ENCODE measurements around the gene RNF208.
"Not testable (repeated sequence)": the region's sequence is repeated elsewhere in the genome, so short reads cannot be mapped to it uniquely, and the experiment has no call there.

RNF208 gene

DNA sequence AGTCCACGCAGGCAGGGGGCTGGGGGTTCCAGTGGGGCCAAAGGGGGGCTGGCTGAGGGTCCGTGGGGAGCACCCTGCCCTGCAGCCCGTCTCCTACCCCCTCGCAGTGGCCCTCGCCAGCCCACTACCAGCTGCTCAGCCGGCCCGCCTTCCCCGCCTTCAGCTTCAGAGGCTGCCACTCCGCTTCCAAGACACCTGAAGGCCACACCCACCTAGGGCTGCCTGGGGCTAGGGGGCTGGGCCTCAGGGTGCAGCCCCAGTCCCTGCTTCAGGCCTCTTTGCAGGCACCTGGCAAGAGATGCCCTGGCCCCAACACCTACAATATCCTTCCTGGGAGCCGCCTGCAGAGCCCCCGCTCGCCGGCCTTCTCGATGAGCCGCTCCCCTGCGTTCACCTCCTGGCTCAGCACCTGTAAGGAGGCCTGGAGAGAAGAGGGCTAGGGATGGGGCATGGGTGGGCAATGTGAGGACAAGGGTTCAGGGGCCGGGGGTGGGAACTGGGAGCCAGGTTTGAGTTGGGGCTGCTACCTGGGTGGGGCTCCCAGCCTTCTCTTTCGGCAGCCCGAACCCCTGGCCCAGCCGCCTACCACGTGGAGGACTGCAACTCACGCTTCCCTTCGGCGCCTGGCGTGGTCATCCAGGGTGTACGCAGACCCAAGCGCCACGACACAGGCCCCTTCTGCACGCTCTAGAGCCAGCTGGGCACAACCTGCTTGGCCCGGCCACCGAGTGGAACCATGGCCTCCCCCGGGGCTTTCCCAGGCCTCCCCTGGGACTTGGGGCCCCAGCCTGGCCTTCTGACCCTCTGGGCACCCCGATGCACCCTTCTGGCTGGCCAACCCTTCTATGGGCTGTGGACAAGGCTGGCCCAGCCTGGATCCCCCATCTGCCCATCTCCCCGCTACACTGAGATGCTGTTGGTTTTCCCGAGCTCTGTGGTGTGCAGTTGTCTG, 30.8 kb upstream of the RNF208 start:
- no peak for DNase-seq

DNA sequence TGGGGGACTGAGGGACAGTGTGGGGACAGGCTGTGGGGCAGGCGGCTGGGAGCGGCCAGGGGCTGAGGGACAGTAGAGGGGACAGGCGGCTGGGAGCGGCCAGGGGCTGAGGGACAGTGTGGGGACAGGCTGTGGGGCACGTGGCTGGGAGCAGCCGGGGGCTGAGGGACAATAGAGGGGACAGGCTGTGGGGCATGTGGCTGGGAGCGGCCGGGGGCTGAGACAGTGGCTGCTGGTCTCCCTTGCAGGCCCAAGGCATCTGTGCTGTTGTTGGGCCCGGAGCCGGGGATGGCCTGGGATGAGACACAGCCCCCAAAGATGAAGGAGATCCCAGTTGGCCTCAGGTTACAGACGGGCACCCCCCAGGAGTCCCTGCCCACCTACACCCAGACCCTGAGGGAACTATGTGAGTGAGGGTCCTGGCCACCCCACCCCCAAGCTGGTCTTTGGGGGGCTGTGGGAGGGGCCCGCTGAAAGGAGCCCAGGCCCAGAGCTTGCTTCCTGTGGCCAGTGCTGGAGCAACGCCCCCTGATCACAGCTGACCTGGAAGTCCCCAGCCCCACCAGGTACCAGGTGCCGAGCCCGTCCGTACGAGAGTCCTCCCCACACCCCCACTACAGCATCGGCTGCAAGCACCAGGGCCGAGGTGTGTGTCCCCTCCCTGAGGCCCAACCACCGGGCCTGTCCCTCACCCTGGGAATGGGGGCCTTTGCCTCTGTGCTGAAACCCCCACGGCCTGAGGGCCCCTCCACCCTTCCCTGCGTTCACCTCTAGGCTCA, 29.6 kb upstream of the RNF208 start:
- no peak for DNase-seq

DNA sequence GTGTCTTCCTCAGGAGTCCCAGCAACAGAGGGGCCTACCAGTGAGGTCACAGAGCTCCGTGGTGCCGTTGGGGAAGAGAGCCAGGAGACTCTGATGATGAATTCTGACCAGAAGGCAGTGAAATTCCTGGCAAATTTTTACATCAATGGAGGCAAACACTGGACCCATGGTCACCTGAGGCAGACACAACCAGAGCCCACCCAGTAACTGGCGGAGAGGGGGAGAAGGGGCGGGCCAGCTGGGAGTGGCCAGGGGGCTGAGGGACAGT, 29.1 kb upstream of the RNF208 start, which contains the start of gene STPG3:
TSS of gene STPG3 (plus strand) at position 93 of the 268 bp plus-strand sequence. CDS start at position 94, 1 bp downstream.
- DNase-seq = no peak

DNA sequence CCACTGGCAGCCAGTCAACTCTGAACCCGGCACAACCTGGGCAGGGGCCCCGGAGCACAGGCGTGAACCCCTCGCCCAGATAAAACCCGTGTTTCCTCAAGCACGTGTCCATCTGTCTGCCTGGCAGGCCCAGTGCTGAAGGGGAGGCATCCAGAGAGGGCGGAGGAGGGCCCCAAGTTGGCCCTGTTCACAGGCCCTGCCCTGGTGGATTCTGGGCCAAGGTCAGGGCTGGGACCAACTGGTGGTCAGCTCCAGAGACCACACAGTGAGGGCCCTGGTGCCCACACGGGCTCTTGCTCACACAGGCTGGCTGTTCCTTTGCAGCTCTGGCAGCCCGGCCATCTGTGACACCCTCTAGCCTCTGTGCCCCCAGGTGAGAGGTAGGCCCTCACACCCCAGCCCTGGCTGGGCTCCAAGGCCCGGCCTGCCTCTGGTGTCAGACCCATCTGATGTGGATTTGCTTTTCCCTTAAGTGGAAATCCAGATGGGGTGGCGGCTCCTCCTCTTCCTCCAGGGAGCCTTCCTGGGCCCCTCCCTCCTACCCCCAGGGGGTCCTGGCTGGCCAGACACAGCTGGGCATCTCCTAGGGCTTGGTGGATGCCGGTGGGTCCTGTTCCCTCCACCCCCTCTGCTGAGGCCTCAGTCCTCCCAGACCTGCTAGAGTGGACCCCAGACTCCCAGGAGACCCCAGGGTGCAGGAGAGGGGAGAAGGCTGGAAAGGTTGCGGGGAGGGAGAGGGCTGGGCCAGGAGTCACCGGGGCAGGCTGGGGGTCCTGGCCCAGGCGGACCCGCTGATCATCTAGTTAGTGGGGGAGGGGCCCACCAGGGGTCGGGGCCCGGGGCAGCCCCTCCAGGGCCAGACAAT, 28.5 kb upstream of the RNF208 start:
- DNase-seq = no peak

DNA sequence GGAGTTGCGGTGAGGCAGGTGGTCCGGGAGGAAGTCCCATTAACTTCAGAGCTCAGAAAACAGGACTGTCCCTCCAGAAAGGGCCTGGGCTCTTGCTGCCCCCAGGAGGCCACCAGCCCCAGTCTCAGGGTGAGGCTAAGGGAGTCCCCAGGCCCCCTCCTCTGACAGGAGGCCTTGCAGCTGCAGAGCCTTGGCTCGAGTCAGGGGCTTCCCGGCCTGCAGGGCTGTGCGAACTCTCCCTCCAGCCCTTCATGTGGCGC, 25.8 kb upstream of the RNF208 start:
- DNase-seq = no peak

DNA sequence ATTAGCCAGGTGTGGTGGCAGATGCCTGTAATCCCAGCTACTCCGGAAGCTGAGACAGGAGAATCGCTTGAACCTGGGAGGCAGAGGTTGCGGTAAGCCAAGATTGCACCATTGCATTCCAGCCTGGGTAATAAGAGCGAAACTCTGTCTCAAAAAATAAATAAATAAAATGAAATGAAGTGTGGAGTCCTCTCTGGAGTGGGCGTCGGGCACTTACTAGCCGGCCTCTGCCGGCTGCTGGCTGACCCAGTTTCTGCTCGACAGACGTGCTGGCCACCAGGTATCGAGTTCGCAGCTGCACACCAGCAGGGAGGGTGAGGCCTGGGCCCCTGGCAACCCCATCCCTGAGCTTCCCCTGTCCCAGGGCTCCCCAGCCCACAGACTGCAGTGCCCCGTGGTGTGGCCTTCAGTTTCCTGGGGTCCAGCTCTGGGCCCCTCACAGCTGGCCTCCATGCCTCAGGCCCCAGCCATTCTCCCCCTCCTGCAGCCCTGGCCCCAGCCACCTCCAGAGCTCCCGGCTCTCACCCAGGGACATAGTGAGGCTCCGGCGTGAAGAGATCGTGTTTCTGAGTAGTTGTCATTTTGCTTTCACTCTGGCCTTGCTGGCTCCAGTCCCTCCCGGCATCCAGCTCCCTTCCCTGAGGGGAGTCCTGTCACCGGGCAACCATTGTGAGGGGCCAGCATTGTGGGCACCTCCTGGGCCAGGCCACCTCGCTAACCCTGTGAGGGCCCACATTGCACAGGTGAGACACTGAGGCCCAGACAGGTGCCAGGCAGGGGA, 25.3 kb upstream of the RNF208 start:
- DNase-seq = no peak

DNA sequence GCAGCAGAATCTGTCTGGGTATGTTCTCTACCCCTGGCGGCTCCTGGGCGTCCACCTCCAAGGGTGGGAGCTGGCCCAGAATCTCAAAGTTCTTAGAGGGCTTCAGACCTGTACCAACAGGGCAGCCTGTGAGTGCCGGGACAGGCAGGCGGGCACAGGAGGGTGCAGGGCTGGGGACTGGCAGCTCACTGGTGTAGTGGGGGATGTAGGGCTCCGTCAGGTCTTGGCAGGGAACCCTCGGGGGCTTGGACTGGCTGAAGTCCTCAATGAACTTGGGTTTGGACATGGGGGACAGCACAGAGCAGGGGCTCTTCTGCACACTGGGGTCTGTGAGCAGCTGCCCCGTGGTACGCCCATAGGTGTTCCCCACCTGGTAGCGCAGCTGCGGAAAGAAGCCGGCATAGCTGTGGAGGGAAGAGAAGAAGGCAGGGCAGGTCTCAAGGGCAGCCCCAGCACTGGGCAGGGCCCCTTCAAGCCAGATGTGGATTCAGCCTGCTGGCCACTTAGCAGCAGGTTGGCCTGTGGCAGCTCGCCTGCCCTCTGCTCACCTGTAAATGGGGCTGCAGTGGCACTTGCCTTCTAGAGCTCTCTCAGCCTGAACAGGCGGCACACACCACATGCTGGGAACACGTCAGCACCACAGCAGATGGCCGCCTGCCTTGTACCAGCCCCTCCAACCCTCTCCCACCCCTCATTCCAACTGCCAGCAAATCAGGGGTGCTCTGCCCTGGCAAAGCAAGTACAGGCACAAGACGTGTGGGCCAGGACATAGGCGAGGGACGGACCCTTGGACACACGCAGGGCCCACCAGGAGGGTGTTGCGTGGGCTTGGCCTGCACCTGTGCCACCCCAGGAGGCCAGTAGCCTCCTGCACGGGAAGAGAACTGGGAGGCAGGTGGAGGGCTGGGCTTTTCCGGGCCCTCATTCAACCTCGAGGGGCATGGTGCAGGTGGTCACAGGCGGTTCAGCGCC, 23.7 kb upstream of the RNF208 start:
- no peak for DNase-seq

DNA sequence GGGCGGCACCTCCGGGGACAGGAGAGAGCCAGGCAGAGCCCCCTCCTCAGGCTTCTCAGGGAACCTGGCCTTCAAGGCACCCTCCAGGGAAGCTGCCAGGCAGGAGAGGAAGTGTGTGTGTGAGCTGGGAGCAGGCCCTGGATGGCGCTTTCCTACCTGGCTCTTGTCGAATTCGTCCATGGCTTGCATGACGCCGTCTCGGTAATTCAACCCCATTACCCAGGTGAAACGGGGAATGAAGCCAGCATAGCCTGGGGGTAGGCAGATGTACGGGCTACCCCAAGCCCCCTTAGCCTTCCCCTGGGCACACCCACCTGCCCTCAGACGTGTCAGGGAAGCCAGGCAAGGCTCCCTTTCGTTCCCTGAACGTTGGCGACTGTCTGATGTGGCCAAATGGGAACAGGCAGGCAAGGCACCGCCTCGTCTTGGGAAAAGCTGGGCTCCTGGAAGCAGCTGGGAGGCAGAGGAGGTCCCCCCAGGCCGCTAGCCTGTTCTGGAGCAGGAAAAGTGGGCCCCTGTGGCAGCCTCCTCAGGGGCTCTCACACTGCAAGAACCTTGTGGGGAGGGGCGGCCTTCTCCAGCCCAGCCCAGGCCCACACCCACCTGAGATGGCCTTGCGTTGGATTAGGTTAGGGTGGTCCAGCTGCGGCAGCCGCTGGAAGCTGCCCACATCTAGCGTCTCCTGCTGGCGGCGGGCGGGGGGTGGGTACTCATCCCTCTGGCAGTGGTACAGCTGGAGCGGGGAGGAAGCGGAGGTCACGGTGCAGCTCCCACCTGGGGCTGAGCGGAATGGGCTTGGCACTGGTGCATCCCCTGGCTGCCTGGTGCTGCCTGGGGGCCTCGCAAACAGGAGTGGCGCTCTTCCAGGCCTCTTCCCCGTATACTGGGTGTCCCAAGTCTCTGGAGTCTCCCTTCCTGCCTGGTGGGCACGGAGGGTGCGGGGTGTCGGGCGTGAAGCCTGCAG, 22.7 kb upstream of the RNF208 start:
- DNase-seq = no peak

DNA sequence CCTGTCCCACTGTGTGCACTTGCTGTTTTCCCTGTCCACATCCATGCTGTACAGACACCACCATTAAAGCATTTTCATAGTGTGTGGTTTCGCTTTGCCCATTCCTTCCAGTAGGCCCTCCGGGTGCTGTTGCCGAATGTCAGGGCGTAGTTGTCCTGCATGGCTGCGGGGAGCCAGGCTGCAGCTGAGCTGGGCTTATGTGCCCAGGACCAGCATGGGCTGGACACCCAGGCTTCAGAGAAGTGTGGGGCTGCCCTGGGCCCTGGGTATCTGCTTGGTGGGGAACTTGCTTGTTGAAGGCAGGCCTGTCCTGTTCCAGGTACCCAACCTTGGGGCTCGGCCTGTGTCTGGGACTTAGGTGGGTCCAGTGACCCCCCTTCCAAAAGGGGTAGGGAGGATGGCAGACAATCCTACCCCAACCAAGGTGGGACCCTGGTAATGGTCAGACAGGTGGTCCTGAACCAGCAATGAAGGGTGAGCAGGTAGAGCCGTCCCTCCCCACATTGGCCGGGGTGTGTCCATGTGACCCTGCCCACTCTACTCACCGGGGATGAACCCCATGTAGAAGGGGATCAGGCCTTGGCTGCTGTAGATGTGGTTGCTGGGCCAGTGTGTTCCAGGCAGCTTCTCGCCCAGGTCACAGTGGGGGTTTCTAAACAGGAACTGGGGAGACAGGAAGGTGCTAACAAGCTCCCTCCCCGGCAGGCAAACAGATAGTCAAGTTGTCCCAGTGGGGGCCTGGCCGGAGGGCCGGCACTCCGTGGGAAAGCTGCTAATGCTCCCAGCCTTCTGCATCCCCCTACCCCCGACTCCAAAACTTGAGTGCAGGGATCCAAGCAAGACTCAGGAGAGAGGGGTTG, 21.8 kb upstream of the RNF208 start:
- no peak for DNase-seq

DNA sequence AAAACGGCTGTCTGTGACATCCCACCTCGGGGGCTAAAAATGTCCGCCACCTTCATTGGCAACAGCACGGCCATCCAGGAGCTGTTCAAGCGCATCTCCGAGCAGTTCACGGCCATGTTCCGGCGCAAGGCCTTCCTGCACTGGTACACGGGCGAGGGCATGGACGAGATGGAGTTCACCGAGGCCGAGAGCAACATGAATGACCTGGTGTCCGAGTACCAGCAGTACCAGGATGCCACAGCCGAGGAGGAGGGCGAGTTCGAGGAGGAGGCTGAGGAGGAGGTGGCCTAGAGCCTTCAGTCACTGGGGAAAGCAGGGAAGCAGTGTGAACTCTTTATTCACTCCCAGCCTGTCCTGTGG, 21.2 kb upstream of the RNF208 start:
- DNase-seq = not testable (repeated sequence)

DNA sequence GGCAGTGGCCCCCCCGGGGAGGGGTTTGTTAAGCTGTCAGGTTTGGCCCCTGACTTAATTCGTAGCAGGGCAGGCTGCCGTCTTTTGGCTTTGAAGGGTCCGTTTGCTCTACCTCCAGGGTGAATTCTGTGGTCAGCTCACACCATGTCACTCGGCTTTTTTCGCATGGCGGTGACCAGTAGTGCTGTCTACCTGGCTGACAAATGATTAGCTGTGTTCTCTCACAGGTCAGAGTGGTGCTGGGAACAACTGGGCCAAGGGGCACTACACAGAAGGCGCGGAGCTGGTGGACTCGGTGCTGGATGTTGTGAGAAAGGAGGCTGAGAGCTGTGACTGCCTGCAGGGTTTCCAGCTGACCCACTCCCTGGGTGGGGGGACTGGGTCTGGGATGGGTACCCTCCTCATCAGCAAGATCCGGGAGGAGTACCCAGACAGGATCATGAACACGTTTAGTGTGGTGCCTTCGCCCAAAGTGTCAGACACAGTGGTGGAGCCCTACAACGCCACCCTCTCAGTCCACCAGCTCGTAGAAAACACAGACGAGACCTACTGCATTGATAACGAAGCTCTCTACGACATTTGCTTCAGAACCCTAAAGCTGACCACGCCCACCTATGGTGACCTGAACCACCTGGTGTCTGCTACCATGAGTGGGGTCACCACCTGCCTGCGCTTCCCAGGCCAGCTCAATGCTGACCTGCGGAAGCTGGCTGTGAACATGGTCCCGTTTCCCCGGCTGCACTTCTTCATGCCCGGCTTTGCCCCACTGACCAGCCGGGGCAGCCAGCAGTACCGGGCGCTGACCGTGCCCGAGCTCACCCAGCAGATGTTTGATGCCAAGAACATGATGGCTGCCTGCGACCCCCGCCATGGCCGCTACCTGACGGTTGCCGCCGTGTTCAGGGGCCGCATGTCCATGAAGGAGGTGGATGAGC, 20.5 kb upstream of the RNF208 start:
- DNase-seq = no peak

DNA sequence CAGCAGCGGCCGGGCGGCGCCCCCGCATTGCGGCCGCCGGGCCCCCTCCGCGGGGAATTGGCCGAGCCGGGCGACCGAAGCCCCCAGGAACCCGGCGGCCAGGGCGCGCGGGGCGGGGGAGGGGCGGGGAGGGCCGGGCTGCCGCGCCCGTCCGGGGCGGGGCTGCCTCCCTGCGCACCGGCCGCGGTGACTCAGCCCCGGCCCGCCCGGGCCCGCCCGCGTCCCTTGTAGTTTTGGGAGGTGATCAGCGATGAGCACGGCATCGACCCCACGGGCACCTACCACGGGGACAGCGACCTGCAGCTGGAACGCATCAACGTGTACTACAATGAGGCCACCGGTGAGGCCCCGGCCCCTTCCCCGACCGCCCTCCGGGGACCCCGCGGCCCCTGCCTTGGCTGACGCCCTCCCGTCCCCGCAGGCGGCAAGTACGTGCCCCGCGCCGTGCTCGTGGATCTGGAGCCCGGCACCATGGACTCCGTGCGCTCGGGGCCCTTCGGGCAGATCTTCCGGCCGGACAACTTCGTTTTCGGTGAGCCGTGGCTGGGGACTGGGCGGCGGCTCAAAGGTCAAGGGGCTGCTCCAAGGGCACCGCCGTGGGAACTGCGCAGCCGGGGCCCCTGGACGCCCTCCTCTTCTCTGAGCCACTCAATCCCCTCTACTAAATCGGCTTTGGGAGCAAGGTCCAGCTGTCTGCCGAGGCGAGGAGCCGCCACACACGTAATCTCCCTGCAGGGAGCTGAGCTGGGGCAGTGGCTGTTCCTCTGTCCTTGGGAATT, 19.6 kb upstream of the RNF208 start:
- DNase-seq = peak; percentile 70

DNA sequence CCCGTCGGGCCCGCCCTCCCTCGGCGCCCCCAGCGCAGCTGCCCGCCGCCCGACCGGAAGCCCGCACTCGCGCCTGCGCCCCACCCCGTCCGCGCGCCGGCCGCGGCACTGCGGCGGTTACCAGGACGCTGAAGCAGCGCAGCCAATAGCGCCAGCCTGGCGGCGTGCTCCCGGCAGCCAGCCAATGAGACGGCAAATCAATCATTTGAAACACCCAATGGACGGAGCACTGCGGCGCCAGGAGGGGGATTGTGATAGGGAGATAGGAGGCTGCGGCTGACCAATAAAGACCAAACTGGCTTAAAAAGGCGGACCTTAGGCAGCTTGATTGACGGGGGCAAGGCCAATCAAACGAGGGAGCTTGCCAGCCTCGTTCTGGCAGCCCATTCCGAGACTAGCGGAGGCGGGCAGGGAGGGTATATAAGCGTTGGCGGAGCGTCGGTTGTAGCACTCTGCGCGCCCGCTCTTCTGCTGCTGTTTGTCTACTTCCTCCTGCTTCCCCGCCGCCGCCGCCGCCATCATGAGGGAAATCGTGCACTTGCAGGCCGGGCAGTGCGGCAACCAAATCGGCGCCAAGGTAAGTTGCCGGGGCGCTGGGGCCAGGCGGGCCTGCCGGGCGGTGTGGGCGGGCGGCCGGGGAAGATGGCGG, 18.9 kb upstream of the RNF208 start, which contains the start of gene TUBB4B:
TSS of gene TUBB4B (plus strand) at position 447 of the 649 bp plus-strand sequence. CDS start at position 521, 74 bp downstream.
- DNase-seq = peak; percentile 92

DNA sequence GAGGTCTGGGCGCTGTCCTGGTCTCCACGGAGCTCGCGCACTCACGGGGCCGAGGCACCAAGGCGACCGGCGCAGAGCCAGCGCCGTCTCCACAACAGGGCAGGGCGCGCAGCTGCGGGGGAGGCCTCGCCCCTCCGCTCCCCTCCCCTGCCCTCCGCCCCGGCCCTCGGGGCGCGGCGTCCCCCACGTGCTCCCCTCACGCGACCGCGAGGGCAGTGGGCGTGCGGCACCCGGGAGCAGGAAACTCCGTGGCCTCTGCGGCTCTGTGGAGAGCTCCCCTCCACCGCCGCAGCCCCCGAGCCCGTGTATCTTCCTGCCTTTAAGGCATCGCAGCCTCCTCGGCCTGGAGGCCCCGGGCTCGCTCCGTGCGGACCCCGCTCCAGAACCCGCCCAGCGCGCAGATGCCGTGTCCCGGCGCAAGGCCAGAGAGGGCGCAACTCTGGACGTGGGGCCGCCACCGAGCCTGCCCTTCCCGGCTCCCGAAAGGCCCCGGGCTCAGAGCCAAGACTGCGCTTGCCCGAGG, 18.3 kb upstream of the RNF208 start:
- DNase-seq = peak; percentile 68

DNA sequence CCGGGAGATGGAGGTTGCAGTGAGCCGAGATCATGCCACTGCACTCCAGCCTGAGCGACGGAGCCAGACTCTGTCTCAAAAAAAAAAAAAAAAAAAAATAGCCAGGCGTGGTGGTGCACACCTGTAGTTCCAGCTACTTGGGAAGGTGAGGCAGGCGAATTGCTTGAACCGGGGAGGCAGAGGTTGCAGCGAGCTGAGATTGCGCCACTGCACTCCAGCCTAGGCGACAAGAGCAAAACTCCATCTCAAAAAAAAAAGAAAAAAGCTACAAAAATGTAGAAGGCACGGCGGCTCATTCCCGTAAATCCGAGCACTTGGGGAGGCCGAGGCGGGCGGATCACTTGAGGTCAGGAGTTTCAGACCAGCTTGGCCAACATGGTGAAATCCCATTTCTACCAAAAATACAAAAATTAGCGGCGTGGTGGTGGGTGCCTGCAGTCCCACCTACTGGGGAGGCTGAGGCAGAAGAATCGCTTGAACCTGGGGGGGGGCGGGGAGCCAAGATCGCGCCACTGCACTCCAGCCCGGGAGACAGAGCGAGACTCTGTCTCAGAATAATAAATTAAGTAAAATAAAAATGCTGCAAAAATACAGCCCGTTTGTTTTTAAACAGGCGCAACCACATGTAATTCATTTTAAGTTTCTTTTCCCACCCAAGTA, 17.6 kb upstream of the RNF208 start:
- not testable (repeated sequence) for DNase-seq
